SU-DHL-6 (cell line): ENCODE results near the gene RAB6B.

Experiments used
- H2AFZ ChIP-seq: fragments of 200-600 bp; sonication (generic); 2 replicates; pipeline ENCODE4 v1.6.1; 2014; ENCODE audit warnings: low read depth, mild to moderate bottlenecking, moderate library complexity, mixed read lengths, antibody characterized with exemption, low read length; ENCODE audit not compliant: severe bottlenecking
- H3F3A ChIP-seq: fragments of 200-600 bp; shearing (Covaris generic); 2 replicates; pipeline ENCODE4 v1.6.0; 2016; ENCODE audit warnings: antibody characterized with exemption, mild to moderate bottlenecking; ENCODE audit not compliant: insufficient read depth
- H3K27ac ChIP-seq: fragments of 200-600 bp; sonication (generic); 2 replicates; pipeline ENCODE4 v1.5.1; 2016; ENCODE audit warnings: low read depth, mild to moderate bottlenecking, low read length, moderate library complexity, mixed read lengths
- H3K27me3 ChIP-seq: fragments of 200-600 bp; sonication (generic), shearing (Covaris generic); 2 replicates; pipeline ENCODE4 v1.6.0; 2014; ENCODE audit warnings: mild to moderate bottlenecking, low read length
- H3K36me3 ChIP-seq: fragments of 200-600 bp; sonication (generic); 2 replicates; pipeline ENCODE4 v1.6.1; 2014; ENCODE audit warnings: mild to moderate bottlenecking, low read length, mixed read lengths
- H3K4me2 ChIP-seq: fragments of 300-600, 200-600 bp; shearing (Covaris generic), sonication (generic); 2 replicates; pipeline ENCODE4 v1.6.0; 2014; ENCODE audit warnings: low read length, low read depth, mild to moderate bottlenecking; ENCODE audit not compliant: poor library complexity, severe bottlenecking
- H3K4me3 ChIP-seq: fragments of 200-600 bp; sonication (generic); 2 replicates; pipeline ENCODE4 v1.5.1; 2014; ENCODE audit warnings: antibody characterized with exemption, low read length, mild to moderate bottlenecking, mixed read lengths; ENCODE audit not compliant: insufficient read depth, poor library complexity, severe bottlenecking
- H3K79me2 ChIP-seq: fragments of 200-600 bp; sonication (generic); 2 replicates; pipeline ENCODE4 v1.6.1; 2014; ENCODE audit warnings: mild to moderate bottlenecking, low read length, moderate library complexity; ENCODE audit not compliant: insufficient read depth
- H3K9ac ChIP-seq: fragments of 200-600 bp; sonication (generic); 2 replicates; pipeline ENCODE4 v1.7.0; 2014; ENCODE audit warnings: mild to moderate bottlenecking, low read length
- H3K9me2 ChIP-seq: fragments of 200-600 bp; sonication (generic); replicated peaks from 2 replicates; pipeline ENCODE4 v1.6.1; 2014; ENCODE audit warnings: low read length; ENCODE audit not compliant: insufficient read depth
- H3K9me3 ChIP-seq: fragments of 200-600 bp; sonication (generic); 2 replicates; pipeline ENCODE4 v1.6.1; 2014; ENCODE audit warnings: low read length, mixed read lengths; ENCODE audit not compliant: insufficient read depth
- H4K20me1 ChIP-seq: fragments of 200-600 bp; sonication (generic); 2 replicates; pipeline ENCODE4 v1.6.1; 2014; ENCODE audit warnings: low read depth, mild to moderate bottlenecking, antibody characterized with exemption, low read length, moderate library complexity, mixed read lengths
- EZH2phosphoT487 ChIP-seq: fragments of 200-600 bp; sonication (generic), shearing (Covaris generic); conservative IDR thresholded peaks from 2 replicates; pipeline ENCODE4 v1.6.1; 2018; ENCODE audit warnings: mild to moderate bottlenecking, antibody characterized with exemption, low read length, moderate library complexity, mixed read lengths
- TF ChIP-seq, protein P1 (sequence below): fragments of 200-600 bp; sonication (generic); IDR thresholded peaks from one replicate; pipeline ENCODE4 v1.5.1; 2017; ENCODE audit warnings: antibody characterized with exemption, mild to moderate bottlenecking, low read length, moderate library complexity; ENCODE audit not compliant: insufficient read depth, poor library complexity, severe bottlenecking

Gene RAB6B

DNA sequence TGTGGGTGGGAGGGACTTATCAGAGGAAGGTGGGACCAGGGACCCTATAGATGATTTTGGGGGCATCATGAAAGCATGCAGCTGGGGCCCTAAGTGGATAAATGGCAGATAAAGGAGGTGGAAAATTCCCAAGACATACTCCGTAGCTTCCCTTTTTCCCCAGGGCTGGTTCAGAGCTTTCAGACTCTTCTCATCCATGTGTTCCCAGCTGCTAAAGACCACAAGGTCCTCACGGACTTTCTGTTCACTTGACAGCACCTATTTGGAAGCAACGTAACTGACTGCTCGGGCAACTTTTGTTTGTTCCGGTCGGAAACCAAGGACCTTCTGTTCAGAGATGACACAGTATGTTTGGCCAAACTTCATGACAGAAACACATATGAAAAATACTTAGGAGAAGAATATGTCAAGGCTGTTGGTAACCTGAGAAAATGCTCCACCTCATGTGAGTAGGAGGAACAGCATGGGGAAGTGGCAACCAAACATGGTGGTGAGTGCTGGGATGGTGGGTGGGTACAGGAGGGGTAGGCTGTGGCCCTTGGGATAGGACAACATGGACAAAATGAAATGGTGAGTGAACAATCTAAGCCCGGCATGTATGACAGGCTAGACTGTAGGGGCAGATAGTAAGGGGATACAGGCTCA, 118.8 kb downstream of the RAB6B start:
- Histone ChIP-seq H3F3A (no peaks in the 10 kb centered on the region), H3K4me3 (no peak overlapping the region), H3K36me3 (no peaks in the 10 kb centered on the region), H3K27ac (no peak overlapping the region), H3K4me2 (no peak overlapping the region), H3K9ac (no peak overlapping the region), H3K79me2 (no peaks in the 10 kb centered on the region), H2AFZ (no peak overlapping the region), H3K27me3 (no peaks in the 10 kb centered on the region), H3K9me3 (no peaks in the 10 kb centered on the region), H3K9me2 (no peaks in the 10 kb centered on the region), H4K20me1 (no peaks in the 10 kb centered on the region)
- TF ChIP-seq, protein P1, sequence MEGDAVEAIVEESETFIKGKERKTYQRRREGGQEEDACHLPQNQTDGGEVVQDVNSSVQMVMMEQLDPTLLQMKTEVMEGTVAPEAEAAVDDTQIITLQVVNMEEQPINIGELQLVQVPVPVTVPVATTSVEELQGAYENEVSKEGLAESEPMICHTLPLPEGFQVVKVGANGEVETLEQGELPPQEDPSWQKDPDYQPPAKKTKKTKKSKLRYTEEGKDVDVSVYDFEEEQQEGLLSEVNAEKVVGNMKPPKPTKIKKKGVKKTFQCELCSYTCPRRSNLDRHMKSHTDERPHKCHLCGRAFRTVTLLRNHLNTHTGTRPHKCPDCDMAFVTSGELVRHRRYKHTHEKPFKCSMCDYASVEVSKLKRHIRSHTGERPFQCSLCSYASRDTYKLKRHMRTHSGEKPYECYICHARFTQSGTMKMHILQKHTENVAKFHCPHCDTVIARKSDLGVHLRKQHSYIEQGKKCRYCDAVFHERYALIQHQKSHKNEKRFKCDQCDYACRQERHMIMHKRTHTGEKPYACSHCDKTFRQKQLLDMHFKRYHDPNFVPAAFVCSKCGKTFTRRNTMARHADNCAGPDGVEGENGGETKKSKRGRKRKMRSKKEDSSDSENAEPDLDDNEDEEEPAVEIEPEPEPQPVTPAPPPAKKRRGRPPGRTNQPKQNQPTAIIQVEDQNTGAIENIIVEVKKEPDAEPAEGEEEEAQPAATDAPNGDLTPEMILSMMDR, result no peak
- no peak for TF ChIP-seq EZH2phosphoT487

DNA sequence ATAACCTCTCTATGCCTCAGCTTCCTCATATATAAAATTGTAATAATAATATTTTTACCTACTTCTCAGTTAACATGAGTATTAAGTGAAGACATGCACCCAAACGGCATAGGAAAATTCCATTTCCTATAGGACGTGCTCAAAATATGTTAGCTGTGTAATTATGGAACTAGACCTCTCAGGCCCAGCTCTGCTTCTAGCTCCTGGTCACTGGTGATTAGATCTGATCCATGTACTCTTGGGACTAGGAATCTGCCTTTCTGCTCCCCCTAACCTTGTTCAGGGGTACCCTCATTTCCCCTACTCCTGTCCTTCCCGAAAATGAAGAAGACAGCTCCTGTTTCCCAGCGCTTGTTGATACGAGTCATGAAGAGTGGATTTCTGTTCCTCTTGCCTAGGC, 119.8 kb downstream of the RAB6B start:
- Histone ChIP-seq H3F3A (no peaks in the 10 kb centered on the region), H3K36me3 (no peaks in the 10 kb centered on the region), H3K9me3 (no peaks in the 10 kb centered on the region), H2AFZ (no peak overlapping the region), H3K27ac (no peak overlapping the region), H3K9me2 (no peaks in the 10 kb centered on the region), H4K20me1 (no peaks in the 10 kb centered on the region), H3K27me3 (no peaks in the 10 kb centered on the region), H3K4me3 (no peak overlapping the region), H3K4me2 (no peak overlapping the region), H3K9ac (no peak overlapping the region), H3K79me2 (no peaks in the 10 kb centered on the region)
- no peak for TF ChIP-seq EZH2phosphoT487
- TF ChIP-seq, protein P1, result no peak

DNA sequence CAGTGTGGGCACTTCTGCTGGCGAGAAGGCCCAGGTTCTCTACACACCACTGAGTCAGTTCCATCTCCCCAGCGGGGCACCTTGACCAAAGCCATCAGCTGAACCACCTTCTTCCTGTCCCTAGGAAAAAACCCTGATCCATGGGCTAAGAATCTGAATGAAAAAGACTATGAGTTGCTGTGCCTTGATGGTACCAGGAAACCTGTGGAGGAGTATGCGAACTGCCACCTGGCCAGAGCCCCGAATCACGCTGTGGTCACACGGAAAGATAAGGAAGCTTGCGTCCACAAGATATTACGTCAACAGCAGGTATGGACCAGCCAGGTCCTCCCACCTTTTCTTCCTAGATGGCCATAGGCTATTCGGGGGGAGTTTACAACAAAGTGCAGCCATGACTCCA, 120.4 kb downstream of the RAB6B start:
- Histone ChIP-seq H3K9me3 (no peaks in the 10 kb centered on the region), H3K4me3 (no peak overlapping the region), H3K27me3 (no peaks in the 10 kb centered on the region), H3K9ac (no peak overlapping the region), H3K36me3 (no peaks in the 10 kb centered on the region), H3K79me2 (no peaks in the 10 kb centered on the region), H3K4me2 (no peak overlapping the region), H3K27ac (no peak overlapping the region), H4K20me1 (no peaks in the 10 kb centered on the region), H3F3A (no peaks in the 10 kb centered on the region), H3K9me2 (no peaks in the 10 kb centered on the region), H2AFZ (no peak overlapping the region)
- TF ChIP-seq EZH2phosphoT487, result no peak
- TF ChIP-seq, protein P1, result no peak
